Trophoblast cell (in vitro differentiated cells and primary cell): ENCODE measurements around the gene FUT7.

Source experiments
- DNase-seq, 2 donors: peaks; one replicate each; pipeline ENCODE4 v3.0.0-alpha.2; 2016
- H2AFZ ChIP-seq: 2 replicates; pipeline ENCODE4 v1.6.1; 2013; ENCODE audit warnings: low read length, moderate library complexity, mild to moderate bottlenecking; ENCODE audit not compliant: insufficient read depth, poor library complexity
- H2AK5ac ChIP-seq: 2 replicates; pipeline ENCODE4 v1.6.1; 2013; ENCODE audit warnings: mild to moderate bottlenecking, low read length
- H2BK120ac ChIP-seq: 2 replicates; pipeline ENCODE4 v1.6.1; 2013; ENCODE audit warnings: low read length, mild to moderate bottlenecking, moderate library complexity; ENCODE audit not compliant: insufficient read depth, poor library complexity
- H2BK12ac ChIP-seq: 2 replicates; pipeline ENCODE4 v1.6.1; 2013; ENCODE audit warnings: mild to moderate bottlenecking, low read length, moderate library complexity
- H2BK5ac ChIP-seq: 2 replicates; pipeline ENCODE4 v1.6.1; 2013; ENCODE audit warnings: low read length, low read depth, moderate library complexity, mild to moderate bottlenecking; ENCODE audit not compliant: poor library complexity
- H3K14ac ChIP-seq: 2 replicates; pipeline ENCODE4 v1.6.1; 2013; ENCODE audit warnings: mild to moderate bottlenecking, low read length
- H3K18ac ChIP-seq: 2 replicates; pipeline ENCODE4 v1.6.1; 2013; ENCODE audit warnings: mild to moderate bottlenecking, low read length
- H3K23ac ChIP-seq: 2 replicates; pipeline ENCODE4 v1.6.1; 2013; ENCODE audit warnings: low read length
- H3K27ac ChIP-seq: 2 replicates; pipeline ENCODE4 v1.5.1; 2013; ENCODE audit warnings: low read depth, mild to moderate bottlenecking, inconsistent platforms, low read length, moderate library complexity
- H3K27me3 ChIP-seq: 2 replicates; pipeline ENCODE4 v1.6.1; 2013; ENCODE audit warnings: inconsistent platforms, mild to moderate bottlenecking, low read length, moderate library complexity; ENCODE audit not compliant: insufficient read depth
- H3K36me3 ChIP-seq, 2 experiments: 1 replicate in 1 of 2; 2 replicates in 1 of 2; pipeline ENCODE4 v1.6.1; 2013; ENCODE audit warnings: low read length in 2 of 2, mild to moderate bottlenecking in 2 of 2, moderate library complexity in 1 of 2; ENCODE audit not compliant: insufficient read depth in 2 of 2, control insufficient read depth in 1 of 2
- H3K4ac ChIP-seq: 2 replicates; pipeline ENCODE4 v1.6.1; 2013; ENCODE audit warnings: low read depth, mild to moderate bottlenecking, low read length, moderate library complexity
- H3K4me1 ChIP-seq, 2 experiments: 1 replicate in 1 of 2; 2 replicates in 1 of 2; pipeline ENCODE4 v1.6.1; 2013; ENCODE audit warnings: low read length in 2 of 2, mild to moderate bottlenecking in 2 of 2, moderate library complexity in 1 of 2; ENCODE audit not compliant: insufficient read depth in 2 of 2, control insufficient read depth in 1 of 2
- H3K4me2 ChIP-seq: 2 replicates; pipeline ENCODE4 v1.6.1; 2013; ENCODE audit warnings: inconsistent platforms, mild to moderate bottlenecking, low read length, moderate library complexity
- H3K4me3 ChIP-seq: 2 replicates; pipeline ENCODE4 v1.5.1; 2013; ENCODE audit warnings: mild to moderate bottlenecking, low read depth, low read length, inconsistent platforms
- H3K79me1 ChIP-seq: one replicate; pipeline ENCODE4 v1.6.1; 2013; ENCODE audit warnings: low read length
- H3K79me2 ChIP-seq: 2 replicates; pipeline ENCODE4 v1.6.1; 2013; ENCODE audit warnings: low read length, mild to moderate bottlenecking; ENCODE audit not compliant: control insufficient read depth, insufficient read depth, poor library complexity
- H3K9ac ChIP-seq: 2 replicates; pipeline ENCODE4 v1.6.1; 2013; ENCODE audit warnings: mild to moderate bottlenecking, low read length
- H3K9me3 ChIP-seq: 2 replicates; pipeline ENCODE4 v1.6.1; 2013; ENCODE audit warnings: low read depth, mild to moderate bottlenecking, control low read depth, inconsistent platforms, low read length; ENCODE audit not compliant: insufficient read depth
- H4K12ac ChIP-seq: 2 replicates; pipeline ENCODE4 v1.6.1; 2013; ENCODE audit warnings: low read depth, mild to moderate bottlenecking, low read length, moderate library complexity
- H4K8ac ChIP-seq: 2 replicates; pipeline ENCODE4 v1.6.1; 2013; ENCODE audit warnings: low read depth, mild to moderate bottlenecking, low read length, moderate library complexity
- H4K91ac ChIP-seq: one replicate; pipeline ENCODE4 v1.6.1; 2013; ENCODE audit warnings: low read depth, mild to moderate bottlenecking, low read length, moderate library complexity
- WGBS: extraction: QIAGEN DNeasy Blood & Tissue Kit; methylation state at CpG from one replicate; pipeline ENCODE4 v1.1.7; 2013; ENCODE audit warnings: missing lambda C conversion rate; ENCODE audit not compliant: insufficient read length, insufficient coverage; ENCODE audit errors: extremely low coverage; 5-methylcytosine and 5-hydroxymethylcytosine counted together

The FUT7 gene

GRCh38 chr9:136983167-136983566, 48.7 kb downstream of the FUT7 start:
- H3K4me1 ChIP-seq, result peaks cover 7 to 9% of the 10 kb centered on the region in 2 experiments
- no CpG with 5 or more reads among the region's 9 CpGs for WGBS
- H4K12ac ChIP-seq, result no peak overlapping the region
- no peak overlapping the region for H3K9ac ChIP-seq
- no peak overlapping the region for H3K4me3 ChIP-seq
- peaks cover 9% of the 10 kb centered on the region for H3K27me3 ChIP-seq
- H3K23ac ChIP-seq, result no peak overlapping the region
- no peak overlapping the region for H2AFZ ChIP-seq
- no peaks in the 10 kb centered on the region for H3K36me3 ChIP-seq
- no peak overlapping the region for H3K4ac ChIP-seq
- no peak for DNase-seq
- no peak overlapping the region for H2BK12ac ChIP-seq
- no peak overlapping the region for H3K18ac ChIP-seq
- H3K27ac ChIP-seq, result no peak overlapping the region
- peaks cover 4% of the 10 kb centered on the region for H3K9me3 ChIP-seq
- H2AK5ac ChIP-seq, result no peak overlapping the region
- no peak overlapping the region for H4K91ac ChIP-seq
- H2BK120ac ChIP-seq, result no peak overlapping the region
- no peaks in the 10 kb centered on the region for H3K79me2 ChIP-seq
- H3K14ac ChIP-seq, result no peak overlapping the region
- peaks cover 4% of the 10 kb centered on the region for H3K79me1 ChIP-seq
- H4K8ac ChIP-seq, result no peak overlapping the region
- no peak overlapping the region for H3K4me2 ChIP-seq
- H2BK5ac ChIP-seq, result no peak overlapping the region

GRCh38 chr9:136982232-136983051, 49.4 kb downstream of the FUT7 start, which contains the start of gene LCNL1:
LCNL1 (plus strand) TSS chr9:136982993; CDS start chr9:136983587, 594 bp downstream.
- no peak within 1 kb of the TSS for H2AFZ ChIP-seq
- H2BK12ac ChIP-seq, result no peak within 1 kb of the TSS
- H2AK5ac ChIP-seq, result no peak within 1 kb of the TSS
- peaks cover 7% of the 10 kb centered on the region for H3K9me3 ChIP-seq
- no peak within 1 kb of the TSS for H2BK5ac ChIP-seq
- no peak within 1 kb of the TSS for H3K14ac ChIP-seq
- no peak for DNase-seq
- peaks cover 7 to 12% of the 10 kb centered on the region in 2 experiments for H3K4me1 ChIP-seq
- no peak within 1 kb of the TSS for H3K18ac ChIP-seq
- no peak within 1 kb of the TSS for H3K4me2 ChIP-seq
- no peak within 1 kb of the TSS for H3K27ac ChIP-seq
- H3K36me3 ChIP-seq, result no peaks in the 10 kb centered on the region
- H3K79me1 ChIP-seq, result peaks cover 3% of the 10 kb centered on the region
- peaks cover 9% of the 10 kb centered on the region for H3K27me3 ChIP-seq
- H4K91ac ChIP-seq, result no peak within 1 kb of the TSS
- no CpG with 5 or more reads among the region's 18 CpGs for WGBS
- no peak within 1 kb of the TSS for H3K4ac ChIP-seq
- H3K23ac ChIP-seq, result no peak within 1 kb of the TSS
- H3K9ac ChIP-seq, result no peak within 1 kb of the TSS
- H4K8ac ChIP-seq, result no peak within 1 kb of the TSS
- H2BK120ac ChIP-seq, result no peak within 1 kb of the TSS
- no peak within 1 kb of the TSS for H3K4me3 ChIP-seq
- H3K79me2 ChIP-seq, result no peaks in the 10 kb centered on the region
- H4K12ac ChIP-seq, result no peak within 1 kb of the TSS

- Histone ChIP-seq H2AK5ac (no peak overlapping the region), H3K79me1 (peaks cover 3% of the 10 kb centered on the region), H3K23ac (no peak overlapping the region), H4K12ac (no peak overlapping the region), H3K9me3 (peaks cover 5% of the 10 kb centered on the region), H4K91ac (no peak overlapping the region), H3K27me3 (peaks cover 9% of the 10 kb centered on the region), H3K18ac (no peak overlapping the region), H2BK5ac (no peak overlapping the region), H3K36me3 (no peaks in the 10 kb centered on the region), H2BK12ac (no peak overlapping the region), H4K8ac (no peak overlapping the region), H3K4ac (no peak overlapping the region), H3K9ac (no peak overlapping the region), H3K79me2 (no peaks in the 10 kb centered on the region), H3K14ac (no peak overlapping the region), H3K4me1 (peaks cover 7 to 12% of the 10 kb centered on the region in 2 experiments), H3K27ac (no peak overlapping the region), H2AFZ (no peak overlapping the region), H3K4me3 (no peak overlapping the region), H2BK120ac (no peak overlapping the region), H3K4me2 (no peak overlapping the region)
- DNase-seq, result no peak
- no CpG with 5 or more reads among the region's 17 CpGs for WGBS
Measured at GRCh38 chr9:136981588-136982231, 50.2 kb downstream of the FUT7 start.

- no peak overlapping the region for H3K4me2 ChIP-seq
Measured at GRCh38 chr9:136980669-136981478, 51.0 kb downstream of the FUT7 start.

More at GRCh38 chr9:136980669-136981478, 51.0 kb downstream of the FUT7 start:
- no peak overlapping the region for H3K9ac ChIP-seq
- no peak overlapping the region for H3K23ac ChIP-seq
- no peak for DNase-seq
- H4K91ac ChIP-seq, result no peak overlapping the region
- H3K4me3 ChIP-seq, result no peak overlapping the region
- H2AFZ ChIP-seq, result no peak overlapping the region
- H3K79me1 ChIP-seq, result peaks cover 3% of the 10 kb centered on the region
- H2AK5ac ChIP-seq, result no peak overlapping the region
- H2BK12ac ChIP-seq, result no peak overlapping the region
- no peak overlapping the region for H4K12ac ChIP-seq
- no peak overlapping the region for H2BK120ac ChIP-seq
- H3K4me1 ChIP-seq, result peaks cover 7 to 12% of the 10 kb centered on the region in 2 experiments
- no peak overlapping the region for H2BK5ac ChIP-seq
- no peak overlapping the region for H3K18ac ChIP-seq
- peaks cover 5% of the 10 kb centered on the region for H3K9me3 ChIP-seq
- no peaks in the 10 kb centered on the region for H3K79me2 ChIP-seq
- no CpG with 5 or more reads among the region's 16 CpGs for WGBS
- H3K14ac ChIP-seq, result no peak overlapping the region
- H3K4ac ChIP-seq, result no peak overlapping the region
- H3K27ac ChIP-seq, result no peak overlapping the region
- no peak overlapping the region for H4K8ac ChIP-seq
- H3K36me3 ChIP-seq, result no peaks in the 10 kb centered on the region
- peaks cover 6% of the 10 kb centered on the region for H3K27me3 ChIP-seq
